GM21717 (cell line): ENCODE measurements around the gene HBM.
"Not testable (repeated sequence)": the region's sequence is repeated elsewhere in the genome, so short reads cannot be mapped to it uniquely, and the experiment has no call there.

Source experiments
- ATAC-seq: cut with Tn5 transposase; IDR thresholded peaks from one replicate; pipeline ENCODE4 v1.9.1; 2021; ENCODE audit warnings: mild to moderate bottlenecking, moderate library complexity; ENCODE audit not compliant: unreplicated experiment

The HBM gene

GRCh38 chr16:180681-181564 lies 15.1 kb downstream of the HBM start:
- ATAC-seq, result no peak

GRCh38 chr16:181565-182021 lies 15.8 kb downstream of the HBM start:
- ATAC-seq, result no peak

GRCh38 chr16:183005-183404 lies 17.2 kb downstream of the HBM start:
- no peak for ATAC-seq

GRCh38 chr16:185213-185612 lies 19.4 kb downstream of the HBM start:
- ATAC-seq, result no peak

- no peak for ATAC-seq
Observed at GRCh38 chr16:185691-186090, 19.9 kb downstream of the HBM start.

GRCh38 chr16:187330-187729 lies 21.6 kb downstream of the HBM start:
- no peak for ATAC-seq

- ATAC-seq, result no peak
Observed at GRCh38 chr16:188674-189073, 22.9 kb downstream of the HBM start.

- ATAC-seq, result no peak
Observed at GRCh38 chr16:189604-190186, 23.9 kb downstream of the HBM start.

GRCh38 chr16:191831-192230 lies 26.1 kb downstream of the HBM start:
- ATAC-seq, result no peak

GRCh38 chr16:192686-193085 lies 26.9 kb downstream of the HBM start:
- no peak for ATAC-seq

- ATAC-seq, result no peak
Observed at GRCh38 chr16:193441-193840, 27.7 kb downstream of the HBM start.

- ATAC-seq, result no peak
Observed at GRCh38 chr16:194516-194915, 28.7 kb downstream of the HBM start.

GRCh38 chr16:200388-200787 lies 34.6 kb downstream of the HBM start:
- ATAC-seq, result no peak

GRCh38 chr16:203246-203645 lies 37.5 kb downstream of the HBM start:
- no peak for ATAC-seq

GRCh38 chr16:204046-204445 lies 38.3 kb downstream of the HBM start:
- not testable (repeated sequence) for ATAC-seq

- ATAC-seq, result not testable (repeated sequence)
Observed at GRCh38 chr16:209359-209758, 43.6 kb downstream of the HBM start.

GRCh38 chr16:211631-212180 lies 45.9 kb downstream of the HBM start:
- not testable (repeated sequence) for ATAC-seq

- no peak for ATAC-seq
Observed at GRCh38 chr16:212999-213398, 47.2 kb downstream of the HBM start.
